MM.1S (cell line): ENCODE data around the gene NTRK2.

Experiments
- CTCF ChIP-seq: fragments of 300-600 bp; sonication (generic); IDR thresholded peaks from 2 replicates; pipeline ENCODE4 v1.5.1; 2016; ENCODE audit warnings: antibody characterized with exemption, low read length, mixed read lengths
- EZH2phosphoT487 ChIP-seq: fragments of 300-600 bp; sonication (generic); IDR thresholded peaks from 2 replicates; pipeline ENCODE4 v1.6.1; 2018; ENCODE audit warnings: antibody characterized with exemption, low read length

DNA sequence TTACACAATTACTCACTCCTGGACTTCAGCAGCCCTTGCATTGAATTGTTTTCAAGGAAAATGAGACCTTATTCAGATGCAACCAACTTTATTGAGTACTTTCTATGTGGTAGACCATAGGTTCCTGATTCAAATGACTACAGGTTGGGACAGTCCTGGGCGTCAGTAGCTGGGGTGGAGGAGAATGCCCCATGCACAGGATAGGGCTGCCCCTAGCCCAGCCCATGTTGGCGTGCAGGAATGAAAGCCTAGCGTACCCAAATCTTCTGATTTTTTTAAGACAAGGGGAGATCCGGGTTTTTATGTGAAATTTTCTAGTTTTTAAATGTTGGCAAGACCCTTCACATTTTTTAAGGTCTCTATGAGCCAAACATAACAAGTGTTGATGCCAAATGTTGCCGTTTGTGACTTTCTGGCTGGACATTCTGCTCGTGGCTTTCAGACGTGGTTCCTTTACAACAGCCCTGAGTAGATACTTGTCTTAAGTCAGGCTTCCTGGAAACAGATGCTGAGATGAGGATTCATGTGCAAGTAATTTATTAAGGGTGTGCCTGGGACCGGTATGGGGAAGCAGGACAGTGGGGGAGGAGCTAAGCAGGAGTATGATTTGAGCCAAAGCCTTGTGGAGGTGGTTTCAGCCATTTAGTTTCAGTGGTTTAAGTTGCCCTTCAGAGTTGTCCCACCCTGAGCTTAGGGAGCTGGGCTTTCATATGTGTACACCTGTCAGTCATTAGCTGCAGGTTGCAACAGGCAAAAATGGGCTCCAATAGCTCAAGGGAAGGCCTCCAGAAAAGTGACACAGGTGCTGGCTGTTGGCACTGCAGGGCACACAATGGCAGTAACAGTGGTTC is 154.1 kb downstream of the NTRK2 start:
- TF ChIP-seq CTCF (no peak), EZH2phosphoT487 (no peak)
